ENCODE data around the gene LRIG1. TPM values are rescaled to one million over a fixed set of nuclear protein-coding genes. Genes with fewer than 3 reads are reported as not detected.

The LRIG1 gene
- total RNA-seq, 2 experiments from 2014 or later, result 33.8 to 37.1 TPM

GRCh38 chr3:66507423-66508260 lies 6.8 kb upstream of the LRIG1 start:
- POLR2A ChIA-PET, result no interaction called here
- CTCF ChIA-PET, result interaction anchor here (0.6 kb wide), 1 partner anchor 21 kb away, joined by 4 read pairs; no protein-coding TSS in a partner anchor

- ChIA-PET POLR2A (no interaction called here), CTCF (no interaction called here)
Observed at GRCh38 chr3:66506154-66506553, 5.3 kb upstream of the LRIG1 start.

- ChIA-PET POLR2A (no interaction called here), CTCF (no interaction called here)
Observed at GRCh38 chr3:66504850-66505641, 4.2 kb upstream of the LRIG1 start.

GRCh38 chr3:66502981-66503380 lies 2.2 kb upstream of the LRIG1 start:
- ChIA-PET CTCF (no interaction called here), POLR2A (no interaction called here)

GRCh38 chr3:66502245-66502874 lies 1.5 kb upstream of the LRIG1 start:
- ChIA-PET POLR2A (no interaction called here), CTCF (interaction anchor here (1.0 kb wide), 1 partner anchor 23 kb away, joined by 3 read pairs; no protein-coding TSS in a partner anchor)

GRCh38 chr3:66501483-66502244 lies 842 bp upstream of the LRIG1 start:
- ChIA-PET CTCF (interaction anchor here (1.0 kb wide), 1 partner anchor 23 kb away, joined by 3 read pairs; no protein-coding TSS in a partner anchor), POLR2A (no interaction called here)

- CTCF ChIA-PET, result interaction anchor here (0.9 to 1.4 kb wide), 3 partner anchors 12 to 60 kb away, joined by 3 read pairs; no protein-coding TSS in a partner anchor
- POLR2A ChIA-PET, result interaction anchor here (0.6 to 1.7 kb wide), 9 partner anchors 9 to 106 kb away, joined by 3 to 6 read pairs (median 3); no protein-coding TSS in a partner anchor
Observed at GRCh38 chr3:66499881-66500575, 794 bp downstream of the LRIG1 start.

GRCh38 chr3:66498687-66499621 lies 1.9 kb downstream of the LRIG1 start:
- CTCF ChIA-PET, result interaction anchor here (1.4 kb wide), 1 partner anchor 11 kb away, joined by 3 read pairs; no protein-coding TSS in a partner anchor
- POLR2A ChIA-PET, result interaction anchor here (0.7 to 1.7 kb wide), 6 partner anchors 8 to 501 kb away, joined by 3 to 6 read pairs (median 4); no protein-coding TSS in a partner anchor

- POLR2A ChIA-PET, result interaction anchor here (0.7 to 1.7 kb wide), 2 partner anchors 8 to 502 kb away, joined by 6 read pairs; no protein-coding TSS in a partner anchor
Observed at GRCh38 chr3:66497985-66498671, 2.7 kb downstream of the LRIG1 start.

GRCh38 chr3:66497288-66497984 lies 3.4 kb downstream of the LRIG1 start:
- CTCF ChIA-PET, result interaction anchor here (0.7 to 1.5 kb wide), 2 partner anchors 16 to 692 kb away, joined by 5 read pairs; no protein-coding TSS in a partner anchor
- POLR2A ChIA-PET, result interaction anchor here (1.0 kb wide), 1 partner anchor 28 kb away, joined by 3 read pairs; no protein-coding TSS in a partner anchor

More at GRCh38 chr3:66497985-66498671, 2.7 kb downstream of the LRIG1 start:
- CTCF ChIA-PET, result interaction anchor here (0.7 kb wide), 1 partner anchor 693 kb away, joined by 5 read pairs; no protein-coding TSS in a partner anchor

- POLR2A ChIA-PET, result interaction anchor here (1.0 kb wide), 1 partner anchor 28 kb away, joined by 3 read pairs; no protein-coding TSS in a partner anchor
- CTCF ChIA-PET, result interaction anchor here (1.1 to 1.5 kb wide), 2 partner anchors 15 to 25 kb away, joined by 4 to 5 read pairs; no protein-coding TSS in a partner anchor
Observed at GRCh38 chr3:66496746-66497145, 4.1 kb downstream of the LRIG1 start.

GRCh38 chr3:66496301-66496700 lies 4.5 kb downstream of the LRIG1 start:
- ChIA-PET POLR2A (no interaction called here), CTCF (interaction anchor here (1.1 to 1.5 kb wide), 2 partner anchors 15 to 25 kb away, joined by 4 to 5 read pairs; no protein-coding TSS in a partner anchor)

- ChIA-PET CTCF (interaction anchor here (1.1 to 1.5 kb wide), 2 partner anchors 14 to 24 kb away, joined by 4 to 5 read pairs; no protein-coding TSS in a partner anchor), POLR2A (interaction anchor here (0.8 kb wide), 1 partner anchor 26 kb away, joined by 3 read pairs; no protein-coding TSS in a partner anchor)
Observed at GRCh38 chr3:66495668-66496045, 5.2 kb downstream of the LRIG1 start.

GRCh38 chr3:66494959-66495667 lies 5.7 kb downstream of the LRIG1 start:
- ChIA-PET POLR2A (interaction anchor here (0.8 kb wide), 1 partner anchor 26 kb away, joined by 3 read pairs; no protein-coding TSS in a partner anchor), CTCF (interaction anchor here (1.3 kb wide), 1 partner anchor 14 kb away, joined by 3 read pairs; no protein-coding TSS in a partner anchor)
